HepG2 (cell line): Measurements from ENCODE around the gene ARCN1. TPM values are rescaled to one million over a fixed set of nuclear protein-coding genes. Genes with fewer than 3 reads are reported as not detected.

Source experiments
- HDAC2 ChIP-seq: sonication (generic); formaldehyde crosslinking; IDR thresholded peaks from 2 replicates; pipeline ENCODE4 v1.4.0; 2020; ENCODE audit warnings: missing genetic modification reagents
- HMG20B ChIP-seq: conservative IDR thresholded peaks from 2 replicates; pipeline ENCODE4 v1.6.1; 2016; ENCODE audit warnings: missing genetic modification reagents, missing compliant biosample characterization
- REL ChIP-seq: sonication (generic); formaldehyde crosslinking; conservative IDR thresholded peaks from 2 replicates; pipeline ENCODE4 v1.8.0; 2022; ENCODE audit warnings: mild to moderate bottlenecking, missing genetic modification reagents, moderate library complexity
- SNAPC2 ChIP-seq: sonication (generic); formaldehyde crosslinking; IDR thresholded peaks from 2 replicates; pipeline ENCODE4 v1.8.1; 2022; ENCODE audit warnings: mild to moderate bottlenecking, missing genetic modification reagents
- ZNF296 ChIP-seq: sonication (generic); formaldehyde crosslinking; conservative IDR thresholded peaks from 2 replicates; pipeline ENCODE4 v1.5.0; 2020; ENCODE audit warnings: mild to moderate bottlenecking, missing genetic modification reagents
- ZSCAN21 ChIP-seq: sonication (generic); formaldehyde crosslinking; IDR thresholded peaks from 2 replicates; pipeline ENCODE4 v1.8.0; 2022; ENCODE audit warnings: mild to moderate bottlenecking, missing genetic modification reagents, moderate library complexity, borderline replicate concordance
- polyA plus RNA-seq, 8 experiments: library from polyadenylated mRNA; depleted of rRNA in 3 of 8; stranded (reverse) in 7 of 8; unstranded in 1 of 8; fragments of >200 nt; fragmentation: Illumina TruSeq in 4 of 8; extraction: Trizol in 4 of 8; gene quantifications; 2 replicates each; pipeline versions ENCODE4 v1.2.1 to v1.2.3, GENCODE V29; 2011 to 2016; ENCODE audit warnings: low read depth in 4 of 8, missing spikeins in 1 of 8, mixed read lengths in 1 of 8; ENCODE audit not compliant: insufficient read depth in 1 of 8
- total RNA-seq, 5 experiments: library from RNA; depleted of rRNA; stranded (reverse); fragments of >200 nt; fragmentation: Illumina TruSeq; extraction: Trizol; gene quantifications; 2 replicates each; pipeline ENCODE4 v1.2.3, GENCODE V29; 2016; ENCODE audit warnings: low read depth in 1 of 5
- TF ChIP-seq, protein P1 (sequence below): sonication (generic); formaldehyde crosslinking; IDR thresholded peaks from 2 replicates; pipeline ENCODE4 v1.8.0; 2022; ENCODE audit warnings: mild to moderate bottlenecking, missing genetic modification reagents, borderline replicate concordance
- TF ChIP-seq, protein P2 (sequence below): sonication (generic); formaldehyde crosslinking; IDR thresholded peaks from 2 replicates; pipeline ENCODE4 v1.4.0; 2020; ENCODE audit warnings: missing genetic modification reagents

Gene ARCN1
- total and polyA plus RNA-seq, 2 of the 13 experiments (the other 11 are each of a cell fraction or from before 2014, with no cell fraction given) = 148 to 200 TPM

DNA sequence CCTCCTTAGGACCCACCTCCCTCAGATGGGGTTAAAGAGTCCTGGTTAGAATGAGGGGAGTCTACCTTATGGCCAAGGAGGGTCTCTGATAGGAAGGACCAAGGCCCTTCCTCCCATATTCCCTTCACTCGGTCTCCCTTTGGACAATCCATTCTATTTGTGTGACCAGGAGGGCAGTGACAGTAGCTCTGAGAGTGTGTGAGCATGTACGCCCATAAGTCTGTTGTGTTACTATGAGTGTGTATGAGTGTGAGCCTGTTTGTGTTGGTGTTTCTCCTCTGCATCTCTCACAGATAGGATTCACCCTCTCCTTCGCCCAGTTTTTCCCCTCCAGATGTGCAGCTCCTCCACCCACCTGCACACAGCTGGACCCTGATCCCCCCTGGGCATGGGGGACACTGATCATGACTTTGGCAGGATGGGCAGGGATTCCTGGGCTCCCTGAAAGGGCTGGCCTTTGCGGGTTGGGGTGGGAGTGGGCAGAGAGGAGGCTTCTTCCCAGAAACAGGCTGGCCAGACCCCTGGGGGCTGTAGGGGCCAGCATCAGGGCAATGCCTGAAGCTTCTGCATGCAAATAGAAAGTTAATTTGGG lies 49.7 kb downstream of the ARCN1 start (continued):
- TF ChIP-seq, protein P1, sequence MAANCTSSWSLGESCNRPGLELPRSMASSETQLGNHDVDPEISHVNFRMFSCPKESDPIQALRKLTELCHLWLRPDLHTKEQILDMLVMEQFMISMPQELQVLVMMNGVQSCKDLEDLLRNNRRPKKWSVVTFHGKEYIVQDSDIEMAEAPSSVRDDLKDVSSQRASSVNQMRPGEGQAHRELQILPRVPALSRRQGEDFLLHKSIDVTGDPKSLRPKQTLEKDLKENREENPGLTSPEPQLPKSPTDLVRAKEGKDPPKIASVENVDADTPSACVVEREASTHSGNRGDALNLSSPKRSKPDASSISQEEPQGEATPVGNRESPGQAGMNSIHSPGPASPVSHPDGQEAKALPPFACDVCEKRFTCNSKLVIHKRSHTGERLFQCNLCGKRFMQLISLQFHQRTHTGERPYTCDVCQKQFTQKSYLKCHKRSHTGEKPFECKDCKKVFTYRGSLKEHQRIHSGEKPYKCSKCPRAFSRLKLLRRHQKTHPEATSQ (CRISPR knock-in tag) = 0 out of 2 replicates have a peak, but pooled peaks have one; percentile 15
- TF ChIP-seq ZNF296 (CRISPR knock-in tag) (0 out of 2 replicates have a peak, but pooled peaks have one; percentile 19), SNAPC2 (no peak), ZSCAN21 (0 out of 2 replicates have a peak, but pooled peaks have one; percentile 29), HMG20B (CRISPR knock-in tag) (no peak), HDAC2 (no peak), REL (CRISPR knock-in tag) (no peak)
- TF ChIP-seq, protein P2, sequence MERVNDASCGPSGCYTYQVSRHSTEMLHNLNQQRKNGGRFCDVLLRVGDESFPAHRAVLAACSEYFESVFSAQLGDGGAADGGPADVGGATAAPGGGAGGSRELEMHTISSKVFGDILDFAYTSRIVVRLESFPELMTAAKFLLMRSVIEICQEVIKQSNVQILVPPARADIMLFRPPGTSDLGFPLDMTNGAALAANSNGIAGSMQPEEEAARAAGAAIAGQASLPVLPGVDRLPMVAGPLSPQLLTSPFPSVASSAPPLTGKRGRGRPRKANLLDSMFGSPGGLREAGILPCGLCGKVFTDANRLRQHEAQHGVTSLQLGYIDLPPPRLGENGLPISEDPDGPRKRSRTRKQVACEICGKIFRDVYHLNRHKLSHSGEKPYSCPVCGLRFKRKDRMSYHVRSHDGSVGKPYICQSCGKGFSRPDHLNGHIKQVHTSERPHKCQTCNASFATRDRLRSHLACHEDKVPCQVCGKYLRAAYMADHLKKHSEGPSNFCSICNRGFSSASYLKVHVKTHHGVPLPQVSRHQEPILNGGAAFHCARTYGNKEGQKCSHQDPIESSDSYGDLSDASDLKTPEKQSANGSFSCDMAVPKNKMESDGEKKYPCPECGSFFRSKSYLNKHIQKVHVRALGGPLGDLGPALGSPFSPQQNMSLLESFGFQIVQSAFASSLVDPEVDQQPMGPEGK (CRISPR knock-in tag) = 0 out of 2 replicates have a peak, but pooled peaks have one; percentile 4
